Mammary epithelial cell (primary cell): Measurements from ENCODE around the gene CELSR1.

Experiments used
- EZH2 ChIP-seq: IDR thresholded peaks from 2 replicates; pipeline ENCODE4 v1.6.1; 2012; ENCODE audit warnings: low read length, inconsistent platforms, borderline replicate concordance
- TF ChIP-seq, protein P1 (sequence below), 2 donors: IDR thresholded peaks in 1 of 2; conservative IDR thresholded peaks in 1 of 2; 2 replicates each; pipeline ENCODE4 v1.5.1; 2011 to 2012; ENCODE audit warnings: inconsistent platforms in 2 of 2, low read length in 2 of 2, mild to moderate bottlenecking in 2 of 2, control low read depth in 1 of 2, low read depth in 1 of 2; ENCODE audit not compliant: insufficient read depth in 1 of 2; ENCODE audit errors: extremely low read depth in 1 of 2

DNA sequence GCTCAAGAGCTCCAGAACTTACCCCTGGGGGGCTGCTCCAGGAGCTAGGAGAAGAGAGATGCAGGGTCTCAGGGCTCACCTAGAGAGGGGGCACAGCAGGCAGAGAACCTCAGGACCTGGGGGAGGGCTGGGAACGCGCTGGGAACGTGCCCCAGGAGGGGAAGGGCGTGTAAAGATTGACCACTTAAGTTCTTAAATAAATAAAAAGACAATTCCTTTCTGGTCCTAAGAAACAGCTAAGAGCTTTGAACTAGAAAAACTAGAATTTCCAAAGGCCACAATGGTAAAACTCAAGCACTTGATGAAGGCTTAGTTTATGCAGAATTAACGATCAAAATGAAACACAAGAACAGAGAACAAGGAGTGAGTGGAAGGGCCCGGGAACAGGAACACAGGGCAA lies 89.1 kb downstream of the CELSR1 start:
- TF ChIP-seq, protein P1, sequence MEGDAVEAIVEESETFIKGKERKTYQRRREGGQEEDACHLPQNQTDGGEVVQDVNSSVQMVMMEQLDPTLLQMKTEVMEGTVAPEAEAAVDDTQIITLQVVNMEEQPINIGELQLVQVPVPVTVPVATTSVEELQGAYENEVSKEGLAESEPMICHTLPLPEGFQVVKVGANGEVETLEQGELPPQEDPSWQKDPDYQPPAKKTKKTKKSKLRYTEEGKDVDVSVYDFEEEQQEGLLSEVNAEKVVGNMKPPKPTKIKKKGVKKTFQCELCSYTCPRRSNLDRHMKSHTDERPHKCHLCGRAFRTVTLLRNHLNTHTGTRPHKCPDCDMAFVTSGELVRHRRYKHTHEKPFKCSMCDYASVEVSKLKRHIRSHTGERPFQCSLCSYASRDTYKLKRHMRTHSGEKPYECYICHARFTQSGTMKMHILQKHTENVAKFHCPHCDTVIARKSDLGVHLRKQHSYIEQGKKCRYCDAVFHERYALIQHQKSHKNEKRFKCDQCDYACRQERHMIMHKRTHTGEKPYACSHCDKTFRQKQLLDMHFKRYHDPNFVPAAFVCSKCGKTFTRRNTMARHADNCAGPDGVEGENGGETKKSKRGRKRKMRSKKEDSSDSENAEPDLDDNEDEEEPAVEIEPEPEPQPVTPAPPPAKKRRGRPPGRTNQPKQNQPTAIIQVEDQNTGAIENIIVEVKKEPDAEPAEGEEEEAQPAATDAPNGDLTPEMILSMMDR (conservative IDR thresholded peaks at IDR 0.05 in 1 of 2, IDR thresholded peaks at IDR 0.05 in 1 of 2; ENCODE audit: extremely low read depth in 1 of 2, insufficient read depth in 1 of 2, low read depth in 1 of 2, low read length in 2 of 2) = no peak
- TF ChIP-seq EZH2 = no peak
